CD4-positive, alpha-beta T cell treated with Interleukin-1 beta for 1 hour (primary cell): ENCODE measurements around the gene RERG.
A peak's percentile ranks its signal among the peaks of the same experiment; 100 is the strongest.
"Not testable (repeated sequence)": the region's sequence is repeated elsewhere in the genome, so short reads cannot be mapped to it uniquely, and the experiment has no call there.

Experiments
- DNase-seq, 2 donors: peaks; one replicate each; pipeline ENCODE4 v3.0.0-alpha.2; 2020 to 2022

The RERG gene, protein sequence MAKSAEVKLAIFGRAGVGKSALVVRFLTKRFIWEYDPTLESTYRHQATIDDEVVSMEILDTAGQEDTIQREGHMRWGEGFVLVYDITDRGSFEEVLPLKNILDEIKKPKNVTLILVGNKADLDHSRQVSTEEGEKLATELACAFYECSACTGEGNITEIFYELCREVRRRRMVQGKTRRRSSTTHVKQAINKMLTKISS

DNA sequence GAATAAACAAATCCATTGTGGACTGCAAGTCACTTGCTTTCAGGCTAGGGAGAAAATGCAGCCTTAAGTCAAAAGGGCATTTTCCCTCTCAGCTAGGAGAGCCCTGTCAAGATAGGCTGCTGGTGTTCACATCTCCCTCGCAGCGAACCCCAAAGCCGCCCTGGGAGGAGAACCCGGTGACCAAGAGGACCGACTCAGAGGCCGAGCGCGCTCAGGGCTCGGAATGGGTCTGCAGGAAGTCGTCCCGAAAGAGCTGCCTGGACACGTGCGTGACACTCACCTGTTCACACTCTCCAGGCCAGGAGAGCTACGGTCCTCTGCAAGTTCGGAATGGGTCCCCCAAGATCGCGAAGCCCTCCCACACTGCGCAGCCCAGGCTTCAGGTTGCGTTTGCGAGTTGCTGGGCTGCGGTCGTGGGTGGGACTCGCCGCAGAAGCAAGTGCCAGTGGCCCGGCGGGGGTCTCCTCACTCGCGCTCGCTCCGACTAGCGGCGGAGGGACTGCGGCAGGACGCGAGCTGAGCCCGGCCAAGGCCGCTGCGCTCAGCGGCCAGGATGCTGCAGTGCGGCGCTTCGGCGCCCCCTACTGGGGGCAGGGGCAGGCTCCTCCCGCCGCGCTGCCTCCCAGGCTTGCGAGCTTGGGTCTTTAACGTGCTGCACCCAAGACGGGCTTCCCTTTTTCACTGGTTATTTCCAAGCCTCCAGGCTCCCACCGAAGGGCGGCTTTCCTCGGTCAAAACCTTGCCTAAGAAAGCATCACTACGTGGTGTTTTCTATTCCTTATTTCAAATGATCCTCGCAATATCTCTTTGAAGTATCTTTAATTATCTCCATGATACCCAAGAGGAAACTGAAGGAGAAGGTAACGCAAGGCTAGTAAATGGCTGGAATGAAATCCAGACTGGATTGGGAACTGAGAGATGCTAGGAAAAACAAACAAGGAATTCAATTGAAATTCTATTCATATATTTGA, at the start of gene RERG:
TSS of gene RERG (minus strand) at position 503 of the 971 bp plus-strand sequence. CDS start 3,928 bp downstream, outside the sequence.
- DNase-seq, result peak; percentile 67 to 69

DNA sequence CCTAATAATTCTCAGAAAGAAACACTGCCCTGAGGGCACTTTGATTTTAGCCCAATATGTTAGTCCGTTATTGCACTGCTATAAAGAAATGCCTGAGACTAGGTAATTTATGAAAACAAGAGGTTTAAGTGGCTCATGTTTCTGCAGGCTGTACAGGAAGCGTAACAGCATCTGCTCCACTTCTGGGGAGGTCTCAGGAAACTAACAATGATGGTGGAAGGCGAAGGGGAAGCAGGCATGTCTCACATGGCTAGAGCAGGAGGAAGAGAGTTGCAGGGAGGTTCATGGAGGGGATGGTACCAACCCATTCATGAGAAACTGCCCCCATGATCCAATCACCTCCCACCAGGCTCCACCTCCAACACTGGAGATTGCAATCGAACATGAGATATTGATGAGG, 49.4 kb upstream of the RERG start:
- DNase-seq, result no peak

DNA sequence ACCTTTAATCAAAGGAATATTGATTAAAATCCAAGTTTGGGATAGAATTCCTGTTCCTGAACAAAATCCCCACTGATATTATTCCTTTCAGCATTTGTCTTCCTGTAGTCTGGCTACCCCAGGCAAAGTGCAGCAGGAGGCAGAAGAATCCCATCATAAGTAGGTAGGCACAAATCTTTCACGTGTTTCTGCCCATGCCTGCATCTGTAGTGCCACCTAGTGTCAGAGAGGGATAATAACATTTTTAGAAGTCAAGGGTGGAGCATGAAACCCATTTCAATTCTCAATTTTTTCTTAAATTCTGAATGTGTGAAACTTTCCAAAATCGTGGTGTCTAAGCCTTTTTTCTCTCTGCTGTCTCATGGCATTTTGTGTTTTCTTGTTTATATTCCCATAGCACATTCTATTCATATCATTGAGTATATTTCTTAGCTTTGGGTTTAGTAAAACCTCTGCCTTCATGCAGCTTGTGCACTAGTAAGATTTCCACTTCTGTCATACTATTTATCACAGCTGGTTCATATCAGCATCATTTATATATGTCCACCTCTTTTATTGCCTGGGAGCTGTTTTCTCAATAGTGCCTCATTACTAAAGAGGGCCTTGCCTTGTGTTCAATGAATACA, 47.8 kb upstream of the RERG start:
- peak; percentile 33 to 55 for DNase-seq

DNA sequence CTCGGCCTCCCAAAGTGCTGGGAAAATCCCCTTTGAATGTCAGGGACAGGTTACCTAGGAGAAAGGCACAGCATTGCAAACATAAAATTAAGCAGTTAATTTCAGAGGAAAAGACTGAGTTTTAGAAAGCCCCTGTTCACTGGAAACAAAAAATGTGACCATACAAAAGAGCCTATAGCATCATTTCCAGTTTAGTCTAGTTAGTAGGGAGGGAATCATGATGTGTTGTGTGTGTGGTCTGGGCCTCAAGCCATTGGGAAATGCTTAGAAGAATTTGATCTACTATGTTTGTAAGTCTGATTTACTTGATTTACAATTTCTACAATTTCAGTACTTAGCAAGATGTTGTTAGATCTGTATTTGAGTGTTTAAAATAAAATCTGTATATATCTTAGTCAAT, 47.1 kb upstream of the RERG start:
- no peak for DNase-seq

DNA sequence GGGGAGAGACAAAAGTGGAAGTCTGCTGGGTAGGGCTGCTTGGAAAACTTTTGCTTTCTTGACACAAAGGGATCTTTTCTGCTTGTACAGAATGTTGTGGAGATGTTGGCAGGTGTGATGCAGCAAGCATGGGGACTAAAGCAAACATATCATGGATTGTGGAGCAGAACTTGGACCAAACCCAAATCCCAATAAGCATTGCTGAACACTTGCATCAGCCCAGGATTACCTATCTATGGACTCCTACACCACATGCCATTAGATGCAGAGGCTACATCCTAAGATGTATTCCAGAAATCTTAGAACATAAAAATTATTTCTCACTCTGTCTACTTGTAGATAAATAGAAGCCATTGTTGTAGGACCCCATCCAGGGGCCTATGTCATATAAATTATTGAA, 44.7 kb upstream of the RERG start:
- no peak for DNase-seq

DNA sequence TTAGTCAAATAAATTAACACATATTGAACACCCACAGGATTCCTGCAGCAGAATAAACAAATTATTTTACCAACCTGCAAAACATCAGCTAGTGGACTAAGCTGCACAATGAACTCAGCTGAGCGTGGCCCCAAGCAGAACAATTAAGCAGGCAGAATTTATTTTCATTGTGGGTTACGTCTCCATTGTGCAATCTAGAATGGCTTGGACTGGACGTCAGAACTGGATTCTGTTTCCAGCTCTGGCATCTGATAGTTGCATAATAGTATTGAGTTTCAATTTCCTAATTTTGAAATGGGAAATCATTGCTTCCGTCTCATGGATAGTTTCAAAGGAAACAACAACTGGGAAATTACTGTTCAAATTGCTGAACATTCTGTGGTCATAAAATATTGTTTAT, 35.5 kb upstream of the RERG start:
- DNase-seq, result no peak

DNA sequence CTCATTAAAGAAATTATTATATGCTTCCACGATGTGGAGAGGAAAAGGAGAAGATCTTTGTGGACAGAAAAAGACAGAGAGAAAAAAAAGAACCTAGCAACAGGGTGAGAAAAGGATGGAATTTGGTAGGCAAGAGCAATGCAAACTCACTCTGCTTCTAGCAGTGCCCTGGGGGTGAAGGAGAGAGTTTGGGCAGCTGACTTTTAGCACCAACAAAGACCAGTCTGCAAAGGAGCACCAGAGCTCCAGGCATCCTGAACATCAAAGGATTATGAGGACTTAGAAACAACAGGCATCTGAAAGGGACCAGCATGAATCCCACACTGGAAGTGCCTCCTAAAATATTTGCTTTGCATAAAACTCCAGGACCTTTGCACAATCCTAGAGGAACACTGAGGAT, 32.8 kb upstream of the RERG start:
- no peak for DNase-seq

DNA sequence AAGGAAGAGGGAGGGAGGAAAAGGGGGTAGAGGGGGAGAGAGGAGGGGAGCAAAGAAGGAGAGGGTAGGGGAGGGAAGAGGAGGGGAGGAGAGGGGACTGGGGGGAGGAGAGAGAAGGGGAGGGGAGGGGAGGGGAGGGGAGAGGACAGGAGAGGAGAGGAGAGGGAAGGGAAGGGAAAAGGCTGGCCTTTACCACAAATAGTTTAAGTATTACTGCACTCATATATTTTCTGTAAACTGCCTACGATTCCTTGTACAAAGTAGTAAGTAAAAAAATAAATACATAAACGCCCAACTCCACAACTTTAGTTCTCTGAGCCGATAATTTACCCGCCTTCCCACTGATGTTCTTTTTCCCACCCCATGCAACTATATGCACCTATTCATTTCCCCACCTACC, 23.7 kb upstream of the RERG start:
- DNase-seq, result no peak

DNA sequence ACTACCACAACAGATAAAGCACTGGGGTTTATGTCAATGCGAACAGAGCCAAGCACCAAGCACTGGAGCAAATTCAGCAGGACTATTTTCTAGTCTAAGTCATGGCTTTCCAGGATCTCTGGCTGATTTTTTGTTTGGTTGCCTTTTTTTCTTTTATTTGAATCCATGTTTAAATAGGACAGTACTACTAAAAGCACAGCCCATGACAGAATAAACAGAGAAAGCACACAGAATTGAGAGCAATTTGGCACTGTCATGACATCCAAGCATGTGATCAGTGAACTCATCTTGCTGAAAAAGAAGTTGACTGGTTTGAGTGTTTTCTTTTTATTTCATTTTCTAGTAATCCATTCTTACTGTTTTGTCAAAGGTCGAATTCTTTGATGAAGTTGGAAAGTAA, 23.1 kb upstream of the RERG start:
- DNase-seq, result no peak

DNA sequence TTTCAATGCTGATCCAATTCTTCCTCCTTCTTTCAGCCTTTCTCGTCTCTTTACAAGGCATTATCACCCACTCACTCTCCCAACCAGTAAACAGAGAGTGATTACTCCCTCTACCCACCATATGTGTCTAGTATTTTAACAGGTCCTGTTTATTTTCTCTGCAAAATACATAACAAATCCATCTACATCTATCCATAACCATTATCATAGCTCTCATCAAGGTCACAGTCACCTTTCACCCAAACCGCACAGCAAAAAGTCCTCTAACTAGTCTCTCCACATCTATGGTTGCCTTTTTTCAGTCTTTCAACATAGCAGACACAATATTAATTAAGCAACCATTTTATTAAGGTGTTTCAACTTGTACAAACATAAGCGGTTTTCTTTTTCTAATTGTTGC, 21.9 kb upstream of the RERG start:
- DNase-seq, result no peak

DNA sequence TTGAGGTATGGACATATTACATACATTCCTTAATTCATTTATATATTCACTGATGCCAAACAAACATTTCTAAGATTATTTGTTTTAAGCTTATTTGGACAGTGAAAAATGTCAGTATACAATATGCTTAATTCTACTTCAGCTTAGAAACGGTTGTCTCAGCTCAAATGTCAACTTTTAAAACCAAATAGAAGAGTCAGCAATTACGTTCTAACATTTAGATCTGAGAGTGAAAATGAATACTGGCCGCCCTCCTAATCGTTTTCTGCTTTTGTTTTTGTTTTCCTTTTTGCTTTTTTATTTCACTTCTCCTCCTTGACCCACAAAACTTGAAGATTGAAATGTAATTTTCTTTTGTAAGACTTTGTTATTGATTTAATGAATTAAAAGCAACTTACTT, 19.7 kb upstream of the RERG start:
- no peak for DNase-seq

DNA sequence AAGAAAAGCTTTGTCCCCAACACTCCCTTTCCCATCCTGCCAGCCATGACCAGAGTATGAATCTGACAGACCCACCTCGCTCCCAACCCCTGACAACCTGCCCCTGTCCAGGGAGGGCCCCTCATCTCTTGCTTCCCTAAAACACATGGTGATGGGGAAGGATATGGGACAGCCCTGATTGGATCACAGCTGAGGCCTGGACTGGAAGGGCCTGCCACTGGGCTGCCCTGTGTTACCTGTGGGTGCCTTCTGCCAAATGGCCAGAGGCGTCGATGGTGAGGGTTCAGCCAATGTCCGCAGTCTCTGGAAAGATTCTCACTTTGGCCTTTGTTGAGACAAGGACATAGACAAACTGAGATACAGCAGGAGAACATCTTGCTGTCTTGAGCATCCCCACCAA, 13.3 kb upstream of the RERG start:
- no peak for DNase-seq

DNA sequence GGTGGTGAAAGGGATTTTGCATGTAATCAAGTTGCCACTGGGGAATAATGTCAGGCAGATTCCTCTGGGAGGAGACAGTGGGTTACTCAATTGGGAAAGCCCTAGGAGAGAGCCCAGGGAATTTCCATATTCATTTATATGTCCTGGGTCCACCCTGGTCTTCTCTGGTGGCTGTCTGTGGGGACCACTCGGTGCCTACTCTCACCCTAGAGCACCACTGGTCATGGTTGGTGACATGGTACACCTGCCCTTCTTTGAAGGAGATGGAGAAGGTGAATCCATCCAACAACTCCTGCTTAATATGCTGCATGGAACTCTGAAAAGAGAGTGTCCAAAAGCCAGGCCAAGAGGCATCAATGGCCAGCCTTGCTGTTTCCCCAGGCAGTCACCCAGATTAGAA, 12.8 kb upstream of the RERG start:
- DNase-seq, result no peak

DNA sequence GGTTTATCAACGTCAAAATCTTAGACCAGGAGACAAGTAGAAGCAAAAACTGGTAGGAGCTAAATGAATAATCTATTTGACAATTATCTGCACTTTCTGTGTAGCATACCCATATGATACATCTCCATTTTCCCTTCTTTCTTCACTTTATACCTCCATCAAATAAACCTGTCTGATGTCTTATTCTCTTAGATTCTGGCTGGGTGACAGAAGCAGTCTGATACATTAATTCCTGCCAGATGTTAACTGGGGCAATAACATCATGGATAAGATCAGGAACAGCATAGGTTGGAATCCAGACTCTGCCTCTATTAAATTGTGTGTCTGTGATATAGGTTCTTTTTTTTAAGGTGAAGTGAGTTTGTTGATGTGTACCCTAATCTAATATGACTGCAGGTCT, 11.7 kb upstream of the RERG start:
- DNase-seq, result no peak

DNA sequence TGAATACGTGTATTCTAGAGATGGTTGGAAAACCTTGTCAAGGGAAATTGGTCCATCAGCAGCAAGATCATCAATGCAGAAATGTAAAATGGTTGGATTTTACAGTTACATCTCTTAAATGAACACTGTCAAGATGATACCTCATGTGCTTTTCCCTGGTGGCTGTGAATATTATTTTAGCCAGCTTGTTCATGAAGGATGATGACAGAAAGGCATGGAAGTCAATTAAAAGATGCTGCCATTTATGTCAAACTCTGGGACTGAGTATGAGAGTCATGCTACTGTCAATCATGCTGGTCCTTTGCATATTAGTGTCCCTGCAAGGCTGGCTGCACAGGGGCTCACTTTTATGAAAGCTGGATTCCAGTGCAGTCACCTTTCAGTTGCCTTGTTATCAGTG, 10.3 kb upstream of the RERG start:
- DNase-seq, result no peak

DNA sequence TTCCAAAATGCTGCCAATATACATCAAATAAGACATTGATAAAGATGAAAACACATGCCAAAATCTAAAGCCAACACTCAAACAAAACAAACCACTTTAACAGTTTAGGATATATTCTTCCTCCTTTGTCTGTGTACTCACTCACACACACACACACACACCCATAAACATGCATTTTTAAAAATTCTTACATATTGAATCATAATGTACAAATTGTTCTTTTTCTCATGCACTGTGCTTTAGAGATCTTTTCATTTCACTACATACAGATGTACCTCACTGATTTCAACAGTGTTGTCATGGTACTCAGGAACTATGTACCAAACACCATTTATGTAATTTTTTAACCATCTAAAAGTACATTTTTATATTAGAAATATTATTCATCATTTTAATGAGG, 9.5 kb upstream of the RERG start:
- no peak for DNase-seq

DNA sequence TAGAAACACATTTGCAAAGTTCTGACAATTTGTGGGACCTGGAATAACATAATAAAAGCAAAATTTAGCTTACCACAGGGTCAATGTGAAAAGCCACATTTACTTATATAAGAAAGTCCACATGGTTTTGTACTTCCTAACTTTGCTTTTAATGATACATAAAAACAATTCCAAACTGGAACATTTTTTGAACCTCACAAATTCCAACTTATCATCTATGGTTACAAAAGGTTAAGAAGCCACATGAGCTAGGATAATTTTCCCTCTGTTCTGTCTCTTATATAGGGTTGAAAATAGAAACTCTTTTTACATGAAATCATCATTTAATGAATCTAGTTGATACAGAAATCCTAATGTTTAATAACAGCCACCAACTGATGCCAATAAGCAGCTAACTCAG, 8.9 kb upstream of the RERG start:
- DNase-seq, result no peak

DNA sequence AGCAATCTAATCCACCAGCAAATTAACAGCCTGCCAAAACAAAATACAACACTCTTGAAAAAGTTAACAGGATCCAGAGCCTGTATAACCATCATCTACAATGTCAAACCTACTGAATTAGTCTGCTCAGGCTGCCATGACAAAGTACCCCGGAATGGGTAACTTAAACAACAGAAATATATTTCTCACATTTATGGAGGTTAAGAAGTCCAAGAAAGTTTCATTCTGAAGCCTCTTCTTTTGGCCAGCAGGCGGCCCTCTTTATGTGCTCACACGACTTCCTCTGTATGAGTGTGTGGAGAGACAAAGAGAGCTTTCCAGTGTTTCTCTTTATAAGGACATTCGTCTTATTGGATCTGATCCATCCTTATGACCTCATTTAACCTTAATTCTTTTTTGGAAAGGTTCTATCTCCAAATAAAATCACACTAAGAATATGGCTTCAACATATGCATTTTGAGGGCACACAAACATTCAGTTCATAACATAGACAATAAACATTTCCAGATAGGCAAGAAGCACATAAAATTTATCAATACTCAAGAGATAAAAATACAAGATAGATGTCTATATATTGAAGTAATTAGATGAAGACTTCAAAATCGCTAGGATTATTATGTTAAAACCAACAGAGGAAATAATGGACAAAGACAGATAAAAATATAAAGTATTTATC, 5.9 kb upstream of the RERG start:
- peak in 1 of 2 donors; percentile 6 for DNase-seq

DNA sequence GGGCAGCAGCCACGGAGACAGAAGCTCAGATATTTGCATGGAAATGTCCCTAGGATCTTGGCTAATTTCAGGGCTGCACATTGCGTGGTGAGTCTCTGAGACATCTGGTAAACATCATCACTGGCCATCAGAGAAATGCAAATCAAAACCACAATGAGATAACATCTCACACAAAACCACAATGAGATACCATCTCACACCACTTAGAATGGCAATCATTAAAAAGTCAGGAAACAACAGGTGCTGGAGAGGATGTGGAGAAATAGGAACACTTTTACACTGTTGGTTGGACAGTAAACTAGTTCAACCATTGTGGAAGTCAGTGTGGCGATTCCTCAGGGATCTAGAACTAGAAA, 4.6 kb upstream of the RERG start:
- not testable (repeated sequence) for DNase-seq

DNA sequence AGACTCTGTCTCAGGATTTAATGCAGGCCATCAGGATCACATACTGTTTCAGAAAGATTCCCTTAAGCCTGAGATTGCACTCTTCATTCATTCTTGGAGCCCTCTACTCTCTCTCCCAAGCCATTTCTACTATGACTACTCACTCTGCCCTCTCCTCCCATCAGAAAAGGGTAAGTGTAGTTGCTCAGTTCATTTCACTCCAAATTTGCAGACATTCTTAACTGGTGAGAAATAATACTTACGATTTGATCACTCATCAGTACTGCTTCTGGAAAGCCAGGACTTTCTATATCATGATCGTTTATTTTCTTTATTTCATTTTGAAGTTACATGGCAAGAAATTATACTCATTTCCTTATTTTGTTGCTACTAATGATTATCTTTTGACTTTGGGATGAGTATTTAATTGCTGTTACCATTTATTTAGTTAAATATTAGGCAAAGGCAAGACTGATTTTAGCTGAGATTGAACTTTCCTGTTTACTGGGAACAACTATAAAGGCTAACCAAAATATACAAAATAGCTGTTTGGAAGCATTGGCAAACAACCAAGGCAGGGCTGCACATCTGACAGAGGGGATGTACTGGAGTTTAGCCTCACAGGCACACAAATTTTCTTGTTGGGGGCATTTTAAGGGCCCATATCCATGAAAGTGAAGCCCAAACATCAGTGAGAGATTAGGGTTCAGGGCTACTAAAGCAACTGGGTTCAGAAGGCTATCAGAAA, 4.1 kb upstream of the RERG start:
- no peak for DNase-seq

DNA sequence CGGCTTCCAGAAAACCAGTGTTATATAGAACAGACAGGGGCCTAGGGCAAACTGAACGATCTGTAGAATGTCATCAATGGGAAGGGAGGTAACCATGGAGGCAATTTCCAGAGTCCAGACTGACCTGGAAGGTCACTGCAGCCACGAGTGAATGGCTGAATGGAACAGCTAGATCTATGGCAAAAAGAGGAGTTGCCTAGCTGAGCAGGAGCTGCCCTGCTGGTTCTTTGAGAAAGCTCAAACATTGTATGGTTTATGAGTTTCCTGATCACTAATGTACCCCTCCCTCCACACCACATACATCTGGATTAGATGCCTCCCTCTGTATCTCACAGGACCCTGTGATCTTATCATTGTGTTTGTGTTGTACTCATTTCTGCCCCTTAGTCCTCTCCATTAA, 1.0 kb upstream of the RERG start:
- DNase-seq, result no peak

DNA sequence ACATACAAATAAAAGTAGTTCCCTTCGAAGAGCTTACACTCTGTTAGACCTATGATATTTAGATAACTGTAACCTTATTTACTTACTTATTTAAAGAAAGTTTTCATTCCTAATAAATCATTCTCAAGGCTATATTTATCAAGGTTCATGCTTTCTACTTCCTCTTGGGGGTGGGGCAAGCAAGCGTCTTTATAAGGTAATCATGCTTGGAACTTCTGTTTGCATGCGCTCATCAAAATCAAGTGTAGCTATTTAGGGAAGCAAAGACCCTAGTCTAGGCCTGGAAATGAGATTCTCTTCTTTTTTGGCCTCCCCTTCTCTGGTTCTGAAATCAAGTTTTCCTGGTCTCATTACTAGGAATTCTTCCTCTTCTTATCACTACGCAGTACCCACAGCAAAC, 766 bp downstream of the RERG start:
- DNase-seq, result no peak

DNA sequence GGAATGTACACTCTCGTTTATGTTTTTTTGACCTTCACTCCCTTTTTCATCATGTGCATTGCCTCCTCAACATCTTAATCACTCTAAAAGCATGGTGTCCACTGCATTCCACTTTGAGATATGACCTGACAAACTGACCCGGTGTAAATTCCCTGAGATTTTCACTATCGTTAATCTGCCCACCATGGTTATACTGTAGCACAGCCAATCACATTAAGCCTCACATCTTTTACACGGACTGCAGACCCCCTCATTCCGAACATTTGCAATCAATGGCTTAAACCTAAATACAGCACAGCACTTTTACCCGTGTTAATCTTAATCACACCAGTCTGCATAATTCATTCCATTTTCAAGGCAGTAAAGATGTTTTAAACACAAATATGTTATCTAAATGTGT, 2.4 kb downstream of the RERG start:
- DNase-seq, result no peak
